B cell (primary cell): ENCODE results near the gene VCL.

ENCODE experiments used
- CTCF ChIP-seq: fragments of 200-600 bp; IDR thresholded peaks from one replicate; pipeline ENCODE4 v1.8.0; 2022; ENCODE audit warnings: antibody characterized with exemption, mild to moderate bottlenecking
- EZH2 ChIP-seq: IDR thresholded peaks from 2 replicates; pipeline ENCODE4 v1.6.1; 2012; ENCODE audit warnings: borderline replicate concordance, low read depth, mild to moderate bottlenecking, moderate library complexity, low read length; ENCODE audit not compliant: insufficient read depth, poor library complexity, severe bottlenecking

DNA sequence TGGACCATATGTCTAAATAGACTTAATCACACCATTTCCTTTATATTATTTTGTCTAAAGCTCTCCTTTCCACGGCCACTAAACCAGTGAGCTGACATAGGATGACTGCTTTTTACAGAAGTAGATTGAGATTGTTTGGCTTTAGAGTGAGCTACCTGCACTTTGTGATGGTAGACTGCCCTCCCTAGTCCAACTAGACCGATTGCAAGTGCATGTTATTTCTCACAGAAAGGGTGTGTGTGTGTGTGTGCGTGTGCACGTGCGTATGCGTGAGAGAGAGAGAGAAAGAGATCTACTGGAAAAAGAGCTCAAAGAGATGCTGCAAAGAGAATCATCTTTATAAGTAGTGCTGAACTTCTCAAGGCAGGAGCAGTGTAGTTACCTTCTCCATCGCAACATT is 60.7 kb downstream of the VCL start:
- TF ChIP-seq CTCF (peak; percentile 34), EZH2 (no peak)
